ENCODE measurements around the gene PCNX4.

The PCNX4 gene

DNA sequence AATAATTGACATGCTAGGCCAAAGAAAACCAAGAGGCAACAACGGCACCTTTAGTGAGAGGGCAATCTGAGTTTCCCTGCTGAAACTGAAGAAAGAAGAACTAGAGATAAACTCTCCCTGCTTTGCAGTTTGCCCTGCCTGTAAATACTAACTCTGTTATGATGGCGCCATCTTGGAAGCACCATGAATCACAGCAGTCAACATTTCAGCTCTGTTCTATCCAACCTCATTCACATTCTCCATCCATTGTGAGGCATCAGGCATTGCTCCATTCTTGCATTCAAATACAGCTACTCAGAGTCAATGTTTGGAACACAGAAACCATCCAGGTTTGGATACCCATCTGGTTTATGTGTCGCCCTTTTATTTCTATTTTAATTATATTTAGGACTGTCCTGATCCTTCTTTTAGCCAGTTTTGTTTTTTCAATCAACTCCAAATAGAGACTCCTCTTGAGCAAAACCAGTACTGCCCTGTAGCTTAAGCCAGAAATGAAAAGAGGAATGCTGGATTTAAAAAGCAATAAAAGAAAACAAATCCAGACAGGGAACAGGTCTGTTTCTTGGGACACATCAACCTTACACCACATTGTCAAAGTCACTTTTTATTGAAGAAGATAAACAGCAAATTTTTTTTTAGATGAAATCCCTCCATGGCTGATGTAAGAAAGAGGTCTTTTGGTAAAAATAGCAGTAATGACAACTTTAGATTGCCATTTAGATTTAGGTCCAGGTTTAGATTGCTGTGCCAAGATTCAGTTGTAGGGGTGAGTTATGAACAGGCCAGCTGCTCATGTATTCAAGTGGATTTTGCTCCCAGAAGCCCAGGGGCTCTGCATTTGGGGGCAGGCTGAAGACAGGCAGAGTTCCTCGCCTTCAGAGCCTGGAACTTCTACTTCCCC, 124.0 kb downstream of the PCNX4 start:
- no peak overlapping the region for H3K27ac Mint-ChIP-seq
- DNase-seq, result no peak
- H3K4me3 Mint-ChIP-seq, result no peak overlapping the region
- peaks cover 12% of the 10 kb centered on the region for H3K4me1 Mint-ChIP-seq
- no peaks in the 10 kb centered on the region for H3K36me3 Mint-ChIP-seq (ENCODE audit: low read depth)
- H3K9me3 Mint-ChIP-seq, result no peaks in the 10 kb centered on the region
- no peak for ATAC-seq
- H3K27me3 Mint-ChIP-seq, result peaks cover 5% of the 10 kb centered on the region

GRCh38 chr14:60217713-60218112, 126.0 kb downstream of the PCNX4 start:
- ATAC-seq, result no peak
- DNase-seq, result no peak
- Mint-ChIP-seq H3K4me3 (no peak overlapping the region), H3K4me1 (peaks cover 17% of the 10 kb centered on the region), H3K27ac (no peak overlapping the region), H3K36me3 (ENCODE audit: low read depth) (no peaks in the 10 kb centered on the region), H3K9me3 (no peaks in the 10 kb centered on the region), H3K27me3 (peaks cover 2% of the 10 kb centered on the region)
